Endometrial microvascular endothelial cells (primary cell): Measurements from ENCODE around the gene AGAP3. TPM values are rescaled to one million over a fixed set of nuclear protein-coding genes. Genes with fewer than 3 reads are reported as not detected.

Source experiments
- in situ Hi-C: cut with HindIII; loops from 2 replicates; pipeline ENCODE4 v1.10.0; 2017; ENCODE audit warnings: low sequenced_read_pairs, low pct_unique_long_range_greater_than_20kb; ENCODE audit errors: inconsistent ontology term
- total RNA-seq: library from RNA; depleted of rRNA; stranded (reverse); fragments of >200 nt; gene quantifications from one replicate; pipeline ENCODE4 v1.2.3, GENCODE V29; 2015; ENCODE audit errors: inconsistent ontology term

Gene AGAP3
- total RNA-seq, 1 donor from 2014 or later, result 52.1 TPM

GRCh38 chr7:151168003-151168786, 81.9 kb downstream of the AGAP3 start:
- in situ Hi-C loops, result loop anchor here (10.0 kb wide), 1 partner anchor 83 kb away; the partner anchor contains the start of genes AGAP3, FASTK and TMUB1

GRCh38 chr7:151168787-151169162, 82.5 kb downstream of the AGAP3 start:
- in situ Hi-C loops, result loop anchor here (10.0 kb wide), 1 partner anchor 84 kb away; the partner anchor contains the start of genes AGAP3, FASTK and TMUB1

- in situ Hi-C loops, result no loop called here
Measured at GRCh38 chr7:151172273-151173141, 86.2 kb downstream of the AGAP3 start.

- in situ Hi-C loops, result no loop called here
Measured at GRCh38 chr7:151173386-151174245, 87.3 kb downstream of the AGAP3 start.

GRCh38 chr7:151174246-151175046, 88.2 kb downstream of the AGAP3 start:
- in situ Hi-C loops, result no loop called here

GRCh38 chr7:151175047-151175792, 88.9 kb downstream of the AGAP3 start:
- in situ Hi-C loops, result no loop called here

- in situ Hi-C loops, result no loop called here
Measured at GRCh38 chr7:151175793-151176311, 89.6 kb downstream of the AGAP3 start.

- in situ Hi-C loops, result no loop called here
Measured at GRCh38 chr7:151176401-151176800, 90.1 kb downstream of the AGAP3 start.

GRCh38 chr7:151177310-151177709, 91.0 kb downstream of the AGAP3 start:
- in situ Hi-C loops, result no loop called here

GRCh38 chr7:151178236-151178635, 92.0 kb downstream of the AGAP3 start:
- in situ Hi-C loops, result no loop called here

- in situ Hi-C loops, result no loop called here
Measured at GRCh38 chr7:151178831-151179230, 92.6 kb downstream of the AGAP3 start.

- in situ Hi-C loops, result no loop called here
Measured at GRCh38 chr7:151179287-151179860, 93.1 kb downstream of the AGAP3 start.

- in situ Hi-C loops, result no loop called here
Measured at GRCh38 chr7:151179946-151180345, 93.7 kb downstream of the AGAP3 start.

GRCh38 chr7:151181011-151181431, 94.7 kb downstream of the AGAP3 start:
- in situ Hi-C loops, result no loop called here

GRCh38 chr7:151185762-151186639, 99.7 kb downstream of the AGAP3 start:
- in situ Hi-C loops, result no loop called here
